ENCODE measurements around the gene KCTD3. TPM values are rescaled to one million over a fixed set of nuclear protein-coding genes. Genes with fewer than 3 reads are reported as not detected.

KCTD3 gene
- total RNA-seq, 4 donors from 2014 or later = 68.5 to 125 (median 100) TPM

DNA sequence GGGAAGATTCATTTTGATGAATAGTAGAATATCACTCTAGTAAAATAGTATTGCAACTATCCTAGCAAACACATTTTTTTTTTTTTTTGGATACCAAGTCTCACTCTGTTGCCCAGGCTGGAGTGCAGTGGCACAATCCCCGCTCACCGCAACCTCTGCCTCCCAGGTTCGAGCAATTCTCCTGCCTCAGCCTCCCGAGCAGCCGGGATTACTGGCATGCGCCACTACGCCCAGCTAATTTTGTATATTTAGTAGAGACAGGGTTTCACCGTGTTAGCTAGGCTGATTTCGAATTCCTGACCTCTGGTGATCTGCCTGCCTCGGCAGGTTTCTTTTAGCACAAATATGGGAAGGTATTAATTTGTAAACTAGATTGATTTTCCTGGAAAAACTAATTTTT lies 33.8 kb downstream of the KCTD3 start:
- Histone ChIP-seq H3K4me1 (no peaks in the 10 kb centered on the region), H3K27ac (no peak overlapping the region), H3K27me3 (no peaks in the 10 kb centered on the region), H3K9me3 (no peaks in the 10 kb centered on the region), H3K36me3 (peaks cover 0 to 42% (median 0%) of the 10 kb centered on the region in 3 donors), H3K4me3 (no peak overlapping the region)
- DNase-seq = peak in 1 of 3 donors; percentile 33
- no peak for TF ChIP-seq POLR2A (IDR thresholded peaks at IDR 0.05)
- TF ChIP-seq, protein P1, sequence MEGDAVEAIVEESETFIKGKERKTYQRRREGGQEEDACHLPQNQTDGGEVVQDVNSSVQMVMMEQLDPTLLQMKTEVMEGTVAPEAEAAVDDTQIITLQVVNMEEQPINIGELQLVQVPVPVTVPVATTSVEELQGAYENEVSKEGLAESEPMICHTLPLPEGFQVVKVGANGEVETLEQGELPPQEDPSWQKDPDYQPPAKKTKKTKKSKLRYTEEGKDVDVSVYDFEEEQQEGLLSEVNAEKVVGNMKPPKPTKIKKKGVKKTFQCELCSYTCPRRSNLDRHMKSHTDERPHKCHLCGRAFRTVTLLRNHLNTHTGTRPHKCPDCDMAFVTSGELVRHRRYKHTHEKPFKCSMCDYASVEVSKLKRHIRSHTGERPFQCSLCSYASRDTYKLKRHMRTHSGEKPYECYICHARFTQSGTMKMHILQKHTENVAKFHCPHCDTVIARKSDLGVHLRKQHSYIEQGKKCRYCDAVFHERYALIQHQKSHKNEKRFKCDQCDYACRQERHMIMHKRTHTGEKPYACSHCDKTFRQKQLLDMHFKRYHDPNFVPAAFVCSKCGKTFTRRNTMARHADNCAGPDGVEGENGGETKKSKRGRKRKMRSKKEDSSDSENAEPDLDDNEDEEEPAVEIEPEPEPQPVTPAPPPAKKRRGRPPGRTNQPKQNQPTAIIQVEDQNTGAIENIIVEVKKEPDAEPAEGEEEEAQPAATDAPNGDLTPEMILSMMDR (IDR thresholded peaks at IDR 0.05) = no peak

DNA sequence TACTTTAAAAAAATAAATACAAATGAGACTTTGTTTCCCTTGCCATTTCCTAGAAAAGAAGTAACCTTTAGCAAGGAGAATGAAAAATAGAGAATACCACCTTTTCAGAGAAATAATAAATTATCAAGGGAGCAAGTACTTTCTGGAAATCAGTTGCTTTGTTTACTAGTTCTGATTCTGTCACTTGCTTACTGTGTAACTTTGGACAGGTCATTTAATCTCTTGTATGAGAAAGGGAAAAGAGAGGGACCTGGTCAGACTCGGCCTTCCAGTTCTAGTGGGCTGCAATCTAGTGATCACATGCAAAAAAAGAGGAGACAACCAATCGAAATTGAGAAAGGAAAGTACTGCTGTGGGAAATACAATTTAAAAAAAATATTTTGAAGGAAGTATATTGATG lies 34.2 kb downstream of the KCTD3 start:
- Histone ChIP-seq H3K4me1 (no peaks in the 10 kb centered on the region), H3K4me3 (no peak overlapping the region), H3K27me3 (no peaks in the 10 kb centered on the region), H3K27ac (no peak overlapping the region), H3K36me3 (peaks cover 0 to 39% (median 0%) of the 10 kb centered on the region in 3 donors), H3K9me3 (no peaks in the 10 kb centered on the region)
- no peak for DNase-seq
- TF ChIP-seq, protein P1 (IDR thresholded peaks at IDR 0.05) = no peak
- TF ChIP-seq POLR2A (IDR thresholded peaks at IDR 0.05) = no peak

DNA sequence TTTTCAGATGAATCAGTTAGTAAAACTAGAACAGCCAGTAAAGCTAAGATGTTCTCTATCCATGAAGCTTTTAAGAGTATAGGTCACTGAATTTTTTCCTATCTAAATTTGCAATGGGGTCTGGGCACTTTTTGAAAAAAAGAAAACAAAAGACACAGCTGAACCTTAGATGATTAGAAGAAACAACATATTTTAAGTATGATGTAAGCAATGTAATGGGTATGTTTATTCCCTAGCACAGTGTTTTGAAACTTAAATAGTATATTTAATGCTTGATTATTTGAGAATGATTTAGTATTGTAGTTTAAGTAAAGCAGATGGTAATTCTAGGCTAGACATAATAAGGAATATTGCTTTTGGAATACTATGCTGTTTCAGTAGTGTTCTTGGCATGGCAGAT lies 36.2 kb downstream of the KCTD3 start:
- H3K27me3 ChIP-seq = no peaks in the 10 kb centered on the region
- H3K9me3 ChIP-seq = no peaks in the 10 kb centered on the region
- TF ChIP-seq, protein P1 (IDR thresholded peaks at IDR 0.05) = no peak
- TF ChIP-seq POLR2A (IDR thresholded peaks at IDR 0.05) = no peak
- DNase-seq = no peak
- no peak overlapping the region for H3K4me3 ChIP-seq
- H3K27ac ChIP-seq = no peak overlapping the region
- no peaks in the 10 kb centered on the region for H3K4me1 ChIP-seq
- peaks cover 0 to 24% (median 0%) of the 10 kb centered on the region in 3 donors for H3K36me3 ChIP-seq

DNA sequence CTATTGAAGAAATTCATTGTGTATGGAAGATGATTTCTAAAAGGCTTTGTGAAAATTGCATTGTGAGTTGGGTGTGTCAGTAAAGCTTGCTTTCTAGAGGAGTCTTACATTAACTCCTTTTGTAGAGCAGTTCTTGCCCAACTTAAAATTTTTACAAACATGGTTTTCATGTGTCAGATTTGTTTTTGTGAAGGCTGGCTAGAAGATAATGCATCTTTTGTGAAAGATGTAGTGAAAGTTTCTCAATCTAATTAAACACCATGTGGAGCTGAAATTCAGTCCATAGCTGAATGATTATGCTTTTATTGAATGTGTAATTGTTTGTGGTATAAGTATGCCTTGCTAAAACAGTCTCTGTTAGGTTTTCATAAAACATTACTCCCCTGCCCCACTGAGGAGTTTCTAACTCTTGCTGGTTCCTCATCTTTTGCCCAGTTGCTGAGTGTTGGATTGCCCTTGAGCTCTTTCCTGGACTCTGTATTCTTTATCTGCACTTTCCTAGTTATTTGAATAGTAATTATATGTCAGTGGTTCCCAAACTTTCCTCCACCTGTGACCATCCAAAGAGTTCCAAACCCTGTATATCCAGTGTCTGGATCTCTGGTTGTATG lies 38.0 kb downstream of the KCTD3 start:
- Histone ChIP-seq H3K36me3 (peaks cover 0 to 37% (median 0%) of the 10 kb centered on the region in 3 donors), H3K4me1 (peaks cover 0 to 4% (median 0%) of the 10 kb centered on the region in 4 donors), H3K4me3 (no peak overlapping the region), H3K9me3 (no peaks in the 10 kb centered on the region), H3K27me3 (no peaks in the 10 kb centered on the region), H3K27ac (no peak overlapping the region)
- no peak for DNase-seq
- TF ChIP-seq POLR2A (IDR thresholded peaks at IDR 0.05) = no peak
- TF ChIP-seq, protein P1 (IDR thresholded peaks at IDR 0.05) = no peak

DNA sequence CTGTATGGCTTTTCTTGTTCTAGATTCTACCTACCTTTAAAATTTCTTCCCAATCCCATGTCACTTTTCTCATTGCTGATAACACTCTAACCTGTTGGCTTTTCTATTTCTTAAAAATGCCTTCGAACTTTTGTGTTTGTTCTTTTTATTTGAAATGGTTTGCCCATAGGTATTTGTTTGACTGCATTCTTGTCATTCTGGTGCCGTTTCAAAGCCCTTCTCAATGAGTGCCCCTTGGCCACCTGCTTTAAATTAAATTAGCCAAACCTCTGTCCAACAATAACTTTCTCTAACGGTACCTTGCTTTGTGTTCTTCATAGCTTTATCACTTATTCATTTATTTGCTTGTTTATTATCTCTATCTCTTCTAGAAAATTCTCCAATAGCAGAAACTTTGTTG lies 38.9 kb downstream of the KCTD3 start:
- no peak for DNase-seq
- no peaks in the 10 kb centered on the region for H3K27me3 ChIP-seq
- TF ChIP-seq POLR2A (IDR thresholded peaks at IDR 0.05) = no peak
- TF ChIP-seq, protein P1 (IDR thresholded peaks at IDR 0.05) = no peak
- H3K27ac ChIP-seq = no peak overlapping the region
- H3K4me1 ChIP-seq = peaks cover 0 to 4% (median 0%) of the 10 kb centered on the region in 4 donors
- no peak overlapping the region for H3K4me3 ChIP-seq
- H3K9me3 ChIP-seq = no peaks in the 10 kb centered on the region
- H3K36me3 ChIP-seq = peaks cover 0 to 37% (median 0%) of the 10 kb centered on the region in 3 donors
